ENCODE results near the gene DCC.

GRCh38 chr18:52504589-52504988 is 164.6 kb downstream of the DCC start:
- TF ChIP-seq POLR2A (IDR thresholded peaks at IDR 0.05; ENCODE audit: low read length) (no peak), GATA1 (IDR thresholded peaks at IDR 0.05; ENCODE audit: low read depth, low read length) (no peak)
